HG02840 (cell line): ENCODE measurements around the gene TTLL6.
"Not testable (repeated sequence)": the region's sequence is repeated elsewhere in the genome, so short reads cannot be mapped to it uniquely, and the experiment has no call there.

Experiments
- ATAC-seq: cut with Tn5 transposase; IDR thresholded peaks from one replicate; pipeline ENCODE4 v1.9.1; 2021; ENCODE audit warnings: mild to moderate bottlenecking, moderate library complexity, moderate number of reproducible peaks; ENCODE audit not compliant: unreplicated experiment, low FRiP score

Gene TTLL6

GRCh38 chr17:48816774-48817590 lies at the start of gene TTLL6:
Gene TTLL6, minus strand, starts transcription at chr17:48817229. Its CDS starts 157 bp downstream, at chr17:48817072.
- peak; percentile 82 for ATAC-seq

DNA sequence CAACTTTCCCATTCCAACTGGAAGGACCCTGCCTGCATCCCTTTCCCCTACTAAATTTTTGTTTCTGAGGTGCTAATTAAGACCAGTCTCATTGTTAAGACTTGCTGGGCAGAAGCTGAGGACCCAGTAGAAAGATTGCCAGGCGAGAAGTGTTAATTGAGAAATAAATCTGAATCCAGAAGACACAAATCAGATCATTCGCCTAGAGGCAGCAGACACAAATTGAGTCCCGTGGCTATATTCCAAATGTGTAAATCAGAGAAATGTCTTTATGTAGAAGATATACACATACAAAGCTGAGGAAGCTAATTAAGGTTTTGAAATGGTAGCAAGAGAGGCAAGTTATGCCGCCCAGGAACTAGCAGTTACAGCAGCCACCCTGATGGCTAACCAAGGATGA lies 43.4 kb upstream of the TTLL6 start:
- ATAC-seq = no peak

GRCh38 chr17:48860034-48860433 lies 43.0 kb upstream of the TTLL6 start:
- no peak for ATAC-seq

DNA sequence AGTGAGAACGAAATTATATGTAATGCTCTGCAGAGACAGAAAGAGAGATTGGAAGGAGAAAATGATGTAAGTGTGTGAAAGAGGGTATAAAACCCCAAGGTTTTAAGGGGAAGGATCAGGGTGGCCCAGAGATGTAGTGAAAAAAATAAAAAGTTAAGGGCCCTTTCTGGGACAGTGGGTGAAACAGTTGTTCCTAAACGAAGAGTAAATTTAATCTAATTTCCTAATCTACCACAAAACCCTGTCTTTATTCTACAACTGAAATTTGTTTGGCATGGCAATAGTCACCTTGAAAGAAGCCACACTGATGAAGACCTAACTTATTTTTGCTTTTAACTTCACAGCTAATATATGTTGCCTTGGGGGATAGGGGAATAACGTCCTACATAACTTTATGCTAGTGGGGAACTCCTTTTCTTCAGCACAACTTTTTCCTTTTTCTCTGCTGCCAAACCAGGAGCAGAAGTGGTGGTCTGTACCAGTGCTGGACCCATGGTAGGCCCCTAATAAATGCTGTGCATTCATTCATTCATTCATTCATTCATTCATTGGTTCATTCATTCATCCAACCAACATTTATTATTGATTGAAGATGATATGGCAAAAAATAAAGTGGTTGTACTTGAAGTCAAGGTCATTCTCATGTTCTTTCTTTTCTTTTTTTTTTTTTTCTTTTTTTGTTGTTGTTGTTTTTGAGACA lies 39.2 kb upstream of the TTLL6 start:
- ATAC-seq = no peak

DNA sequence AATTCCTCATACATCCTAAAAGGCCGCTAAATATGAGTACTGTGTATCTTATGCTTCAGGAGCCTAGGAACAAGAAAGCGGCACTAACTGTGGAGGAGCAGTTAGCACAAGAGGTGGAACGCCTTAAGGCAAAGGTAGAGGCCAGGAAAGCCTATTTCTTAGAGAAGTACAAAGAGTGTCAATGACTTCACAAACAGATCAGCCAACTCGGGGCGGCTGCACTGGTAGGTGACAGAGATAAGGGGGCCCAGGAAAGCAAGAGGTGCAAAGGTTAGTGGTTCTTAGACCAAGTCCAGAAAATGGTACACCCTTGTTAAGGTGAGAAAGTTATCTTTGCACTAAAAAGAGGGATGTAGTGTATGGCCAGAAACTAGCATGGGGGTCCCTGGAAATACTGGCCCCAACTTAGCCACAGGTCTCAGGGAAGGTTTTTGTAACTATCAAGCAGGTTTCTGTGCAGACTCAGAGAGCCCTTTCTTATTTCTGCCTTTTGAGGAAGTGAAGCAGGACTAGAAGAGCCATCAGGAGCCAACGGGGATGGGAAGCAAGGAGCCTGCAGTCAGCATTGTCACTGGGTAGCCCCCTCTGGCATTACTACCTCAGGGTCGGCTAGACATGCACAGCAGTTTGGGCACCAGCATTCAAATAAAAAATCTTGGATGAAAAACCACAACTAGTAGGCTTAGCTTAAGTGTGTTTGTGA lies 37.9 kb upstream of the TTLL6 start:
- ATAC-seq = no peak

DNA sequence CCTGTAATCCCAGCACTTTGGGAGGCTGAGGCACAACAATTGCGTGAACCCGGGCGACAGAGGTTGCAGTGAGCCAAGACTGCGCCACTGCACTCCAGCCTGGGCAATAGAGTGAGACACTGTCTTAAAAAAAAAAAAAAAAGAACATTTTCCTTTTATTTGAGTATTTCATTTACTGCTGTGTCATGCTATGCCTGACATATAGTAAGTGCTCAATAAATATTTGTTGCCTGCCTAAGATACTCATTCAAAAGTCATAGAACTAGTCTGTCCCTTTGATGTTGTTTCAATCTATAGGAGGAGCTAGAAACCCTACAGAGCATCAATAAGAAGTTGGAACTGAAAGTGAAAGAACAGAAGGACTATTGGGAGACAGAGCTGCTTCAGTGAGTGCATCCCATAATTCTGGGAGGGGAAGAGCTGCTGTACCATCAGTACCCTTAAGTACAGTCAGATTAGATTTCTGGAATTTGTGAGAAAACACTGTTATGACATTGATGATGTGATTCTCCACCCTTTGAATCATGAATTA lies 33.8 kb upstream of the TTLL6 start:
- ATAC-seq = no peak

DNA sequence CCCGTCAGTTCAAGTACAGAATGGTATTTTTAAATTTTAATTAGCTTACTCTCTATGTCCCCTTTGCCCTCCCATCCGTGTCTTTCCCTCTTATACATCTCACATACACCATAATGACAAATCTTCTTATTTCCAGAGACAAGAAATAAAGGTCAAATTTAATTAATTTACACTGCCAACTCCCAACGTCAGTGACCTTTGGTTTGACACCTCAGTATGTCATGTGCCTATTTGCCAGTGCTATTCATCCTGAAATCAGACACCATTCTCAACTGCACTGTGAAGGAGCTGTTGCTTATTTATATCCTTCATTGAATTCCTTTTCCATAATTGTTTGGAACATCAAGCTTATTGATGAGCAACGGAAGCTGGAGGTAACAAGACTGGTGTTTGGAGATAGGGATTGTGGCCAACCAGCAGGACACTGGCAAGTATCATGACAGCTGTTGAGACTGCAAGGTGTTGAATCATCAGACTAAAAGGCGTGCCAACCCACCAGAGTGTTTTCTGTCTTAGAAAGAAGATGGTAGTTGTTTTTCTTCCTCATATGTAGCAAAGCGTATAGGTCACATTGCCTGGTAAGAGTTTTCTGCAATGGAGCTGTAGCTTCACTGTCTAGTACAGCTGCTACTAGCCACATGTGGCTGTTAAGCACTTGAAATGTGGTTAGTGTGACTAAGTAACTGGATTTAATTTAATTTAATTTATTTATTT lies 26.3 kb upstream of the TTLL6 start:
- ATAC-seq = no peak

DNA sequence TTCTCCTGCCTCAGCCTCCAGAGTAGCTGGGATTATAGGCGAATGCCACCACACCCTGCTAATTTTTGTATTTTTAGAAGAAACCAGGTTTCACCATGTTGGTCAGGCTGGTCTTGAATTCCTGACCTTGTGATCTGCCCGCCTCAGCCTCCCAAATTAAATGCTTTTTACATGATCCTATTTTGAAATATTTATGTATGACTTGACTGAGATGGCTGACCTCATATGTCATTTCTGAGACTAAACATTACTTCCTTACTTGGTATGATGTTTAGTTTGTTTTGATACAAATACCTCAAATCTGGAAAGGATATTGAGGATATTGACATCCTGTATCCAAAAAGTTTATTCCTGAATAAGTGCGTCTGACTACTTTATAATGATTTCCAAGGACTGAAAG lies 25.7 kb upstream of the TTLL6 start:
- ATAC-seq = no peak

- ATAC-seq = peak; percentile 77
These were observed 24.4 kb upstream of the TTLL6 start for GRCh38 chr17:48841395-48841831.

- no peak for ATAC-seq
These were observed 23.4 kb upstream of the TTLL6 start for GRCh38 chr17:48840441-48840840.

DNA sequence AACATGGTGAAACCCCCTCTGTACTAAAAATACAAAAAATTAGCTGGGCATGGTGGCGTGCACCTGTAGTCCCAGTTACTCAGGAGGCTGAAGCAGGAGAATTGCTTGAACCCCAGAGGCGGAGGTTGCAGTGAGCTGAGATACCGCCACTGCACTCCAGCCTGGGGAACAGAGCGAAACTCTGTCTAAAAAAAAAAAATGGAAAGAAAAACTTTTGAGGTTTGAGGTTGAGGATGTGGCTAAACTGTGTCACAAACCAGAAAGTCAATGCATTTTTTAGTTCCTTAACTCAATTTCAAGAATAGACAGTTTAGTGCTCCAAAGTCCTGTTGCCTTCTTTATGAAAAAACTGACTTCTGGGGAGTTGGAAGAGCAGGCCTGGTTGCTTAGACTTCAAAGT lies 20.4 kb upstream of the TTLL6 start:
- ATAC-seq = not testable (repeated sequence)

- no peak for ATAC-seq
These were observed 18.9 kb upstream of the TTLL6 start for GRCh38 chr17:48835971-48836370.

DNA sequence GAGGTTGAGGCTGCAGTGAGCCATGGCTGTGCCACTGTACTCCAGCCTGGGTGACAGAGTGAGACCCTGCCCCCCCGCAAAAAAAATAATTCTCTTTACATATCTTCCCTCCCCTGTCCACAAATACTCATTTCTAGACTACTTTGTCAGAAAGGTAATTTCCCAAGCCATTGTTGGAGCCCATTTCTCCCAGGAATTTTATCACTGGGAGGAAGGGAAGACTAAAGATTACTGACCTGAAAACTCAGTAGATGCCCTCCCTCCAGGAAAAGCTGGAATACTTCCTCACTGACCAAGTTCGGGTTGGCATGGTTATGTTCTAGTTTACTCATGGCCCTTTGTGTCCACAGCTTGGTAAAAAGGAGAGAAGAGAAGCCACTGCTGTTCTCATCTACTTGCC lies 17.9 kb upstream of the TTLL6 start:
- ATAC-seq = no peak

DNA sequence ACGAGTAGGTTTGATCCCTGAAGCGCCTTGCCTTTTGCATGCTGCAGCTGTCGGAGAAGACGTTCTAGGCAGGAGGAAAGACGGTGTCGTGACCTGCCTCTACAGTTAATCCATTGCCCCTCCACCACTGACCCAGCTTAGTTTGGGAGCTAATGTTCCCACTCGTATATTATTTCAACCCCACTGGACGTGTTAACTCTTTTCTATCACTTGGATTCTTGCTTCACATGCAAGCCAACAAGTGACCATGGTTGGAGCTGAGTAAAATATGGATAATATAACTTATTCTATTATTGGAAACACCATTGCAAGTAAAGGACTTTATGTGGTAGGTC lies 14.5 kb upstream of the TTLL6 start:
- ATAC-seq = no peak

DNA sequence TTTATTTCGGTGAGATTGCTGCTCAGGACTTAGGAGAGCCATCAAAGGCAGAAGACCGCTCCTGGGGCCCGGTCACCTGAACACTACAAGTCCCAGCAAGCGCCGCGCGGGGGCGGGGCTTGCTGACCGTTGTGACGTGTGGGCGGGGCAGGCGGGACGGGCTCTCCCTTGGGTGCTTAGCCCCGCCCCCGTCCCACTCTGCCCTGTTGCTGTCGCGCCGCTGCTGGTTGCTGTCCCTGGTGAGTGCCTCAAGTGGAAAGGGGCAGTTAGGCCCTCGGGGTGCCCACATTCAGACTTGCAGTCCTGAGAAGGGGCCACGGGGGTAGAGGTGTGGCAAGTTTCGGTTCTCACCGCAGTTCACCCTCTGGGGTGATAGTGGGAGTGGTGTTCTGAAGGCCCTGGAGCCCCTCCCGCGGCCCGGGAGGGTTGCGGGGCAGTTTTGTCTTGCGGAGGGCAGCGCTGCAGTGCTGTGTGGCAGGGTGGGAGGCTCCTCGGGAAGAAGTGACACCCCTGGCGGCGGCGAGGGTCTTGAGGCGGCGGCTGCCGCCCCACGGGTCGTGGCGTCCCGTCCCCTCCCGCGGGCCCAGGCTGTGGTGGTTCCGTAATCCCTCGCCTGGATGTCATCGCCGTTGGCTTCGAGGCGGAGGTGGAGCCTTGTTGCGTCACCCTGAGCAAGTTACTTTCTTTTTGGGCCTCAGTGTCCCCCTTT lies 14.0 kb upstream of the TTLL6 start, which contains the start of gene CALCOCO2:
CALCOCO2 (plus strand) TSS at position 196 of the 709 bp plus-strand sequence. CDS start 10,673 bp downstream, outside the sequence.
- peak; percentile 62 for ATAC-seq

DNA sequence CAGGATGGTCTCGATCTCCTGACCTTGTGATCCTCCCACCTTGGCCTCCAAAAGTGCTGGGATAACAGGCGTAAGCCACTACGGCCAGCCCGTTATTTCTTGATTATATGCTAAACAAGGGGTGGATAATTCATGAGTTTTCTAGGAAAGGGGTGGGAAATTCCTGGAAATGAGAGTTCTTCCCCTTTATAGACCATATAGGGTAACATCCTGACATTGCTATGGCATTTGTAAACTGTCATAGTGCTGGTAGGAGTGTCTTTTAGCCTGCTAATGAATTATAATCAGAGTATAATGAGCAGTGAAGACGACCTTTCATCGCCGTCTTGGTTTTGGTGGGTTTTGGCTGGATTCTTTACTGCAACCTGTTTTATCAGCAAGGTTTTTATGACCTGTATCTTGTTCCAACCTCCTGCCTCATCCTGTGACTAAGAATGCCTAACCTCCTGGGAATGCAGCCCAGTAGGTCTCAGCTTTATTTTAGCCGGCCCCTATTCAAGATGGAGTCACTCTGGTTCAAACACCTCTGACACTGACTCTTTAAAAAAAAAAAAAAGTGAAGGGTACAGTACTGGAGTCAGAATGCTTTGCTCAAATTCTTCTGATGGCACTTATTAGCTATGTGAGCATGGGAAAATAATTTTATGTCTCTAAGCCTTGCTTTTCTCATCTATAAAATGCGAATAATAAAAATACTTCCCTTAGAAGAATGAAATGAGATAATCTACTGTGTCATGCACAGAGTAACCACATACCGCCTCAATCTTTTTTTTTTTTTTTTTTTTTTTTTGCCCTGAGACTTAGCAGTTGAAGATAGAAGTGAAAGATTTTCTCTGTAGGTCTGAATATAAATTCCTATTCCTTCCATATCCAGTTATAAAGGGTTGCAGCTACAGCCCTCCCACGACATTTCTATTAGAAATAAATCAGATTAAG lies 8.7 kb upstream of the TTLL6 start:
- ATAC-seq = no peak

GRCh38 chr17:48820936-48821335 lies 3.9 kb upstream of the TTLL6 start:
- ATAC-seq = not testable (repeated sequence)

DNA sequence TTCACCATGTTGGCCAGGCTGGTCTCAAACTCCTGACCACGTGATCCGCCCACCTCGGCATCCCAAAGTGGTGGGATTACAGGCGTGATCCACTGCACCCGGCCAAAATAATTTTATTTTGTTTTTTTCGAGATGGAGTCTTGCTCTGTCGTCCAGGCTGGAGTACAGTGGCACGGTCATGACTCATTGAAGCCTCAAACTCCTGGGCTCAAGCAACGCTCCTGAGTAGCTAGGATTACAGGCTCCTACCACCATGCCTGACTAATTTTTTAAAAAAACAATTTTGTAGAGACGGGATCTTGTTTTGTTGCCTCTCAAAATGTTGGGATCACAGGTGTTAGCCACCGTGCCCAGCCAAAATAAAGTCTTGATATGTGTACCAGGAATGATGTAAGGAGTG lies 2.4 kb upstream of the TTLL6 start:
- ATAC-seq = no peak
